A673 (cell line): ENCODE data around the gene EIF2S1. TPM values are rescaled to one million over a fixed set of nuclear protein-coding genes. Genes with fewer than 3 reads are reported as not detected.

Experiments
- BruUV-seq: library from RNA; stranded (reverse); fragments of 400-500 nt; replicated peaks from 2 replicates; lab custom pipeline; 2021; lab: Mats Ljungman, UMichigan
- CTCF ChIA-PET: fragments of 300-600 bp; sonication (Branson Sonifier 250); formaldehyde crosslinking; loops from one replicate; lab custom pipeline; 2022; ENCODE audit warnings: antibody characterized with exemption; lab: Charles Lee
- POLR2A ChIA-PET: fragments of 300-600 bp; sonication (Branson Sonifier 250); formaldehyde crosslinking; loops from one replicate; lab custom pipeline; 2022; ENCODE audit warnings: antibody characterized with exemption; ENCODE audit not compliant: low non-redundant PET; lab: Charles Lee
- DNase-seq: peaks from one replicate; pipeline ENCODE4 v3.0.0-alpha.2; 2015; ENCODE audit warnings: low spot score
- H3K27ac ChIP-seq: fragments of 200-600 bp; sonication (generic); 2 replicates; pipeline ENCODE4 v1.5.1; 2016; ENCODE audit warnings: mixed run types, low read depth, mild to moderate bottlenecking, mixed read lengths, antibody characterized with exemption, low read length; ENCODE audit not compliant: poor library complexity, severe bottlenecking
- H3K27me3 ChIP-seq: fragments of 200-600 bp; sonication (generic); replicated peaks from 2 replicates; pipeline ENCODE4 v1.6.1; 2017; ENCODE audit warnings: mixed run types, low read depth, mild to moderate bottlenecking, mixed read lengths, antibody characterized with exemption, low read length; ENCODE audit not compliant: insufficient read depth, poor library complexity
- H3K36me3 ChIP-seq: fragments of 200-600 bp; sonication (generic); 2 replicates; pipeline ENCODE4 v1.6.1; 2016; ENCODE audit warnings: mixed run types, mild to moderate bottlenecking, mixed read lengths, antibody characterized with exemption, low read length; ENCODE audit not compliant: insufficient read depth, poor library complexity, severe bottlenecking
- H3K4me1 ChIP-seq: fragments of 200-600 bp; sonication (generic); 2 replicates; pipeline ENCODE4 v1.6.1; 2017; ENCODE audit warnings: mixed run types, mild to moderate bottlenecking, mixed read lengths, antibody characterized with exemption, low read length; ENCODE audit not compliant: insufficient read depth, poor library complexity, severe bottlenecking
- H3K4me3 ChIP-seq: fragments of 200-600 bp; sonication (generic); 2 replicates; pipeline ENCODE4 v1.5.1; 2016; ENCODE audit warnings: low read depth, mixed run types, mild to moderate bottlenecking, mixed read lengths, low read length; ENCODE audit not compliant: poor library complexity, severe bottlenecking
- H3K9me3 ChIP-seq: fragments of 200-600 bp; sonication (generic); 2 replicates; pipeline ENCODE4 v1.6.1; 2016; ENCODE audit warnings: mixed run types, low read depth, mild to moderate bottlenecking, mixed read lengths, antibody characterized with exemption, low read length; ENCODE audit not compliant: poor library complexity, severe bottlenecking
- CTCF ChIP-seq: fragments of 300-800, 200-600 bp; sonication (generic); conservative IDR thresholded peaks from 2 replicates; pipeline ENCODE4 v1.5.1; 2017; ENCODE audit warnings: low read depth, mild to moderate bottlenecking, antibody characterized with exemption, low read length, moderate library complexity, mixed read lengths
- EZH2 ChIP-seq: fragments of 200-600 bp; sonication (generic); IDR thresholded peaks from 2 replicates; pipeline ENCODE4 v1.6.1; 2017; ENCODE audit warnings: borderline replicate concordance, low read depth, mild to moderate bottlenecking, mixed read lengths, antibody characterized with exemption, low read length; ENCODE audit not compliant: poor library complexity, severe bottlenecking
- intact Hi-C: fragments of 100-400 bp; cut with micrococcal nuclease; formaldehyde crosslinking; loops from one replicate; pipeline ENCODE4 v1.10.0; 2022; ENCODE audit not compliant: unreplicated experiment
- total RNA-seq: library from RNA; stranded (reverse); gene quantifications from 2 replicates; pipeline ENCODE4 v1.2.3, GENCODE V29; 2021

EIF2S1 gene
- total RNA-seq, 1 experiment from 2014 or later: 302 TPM

- ChIA-PET POLR2A (no interaction called here), CTCF (no interaction called here)
- Histone ChIP-seq H3K4me3 (no peak overlapping the region), H3K4me1 (no peaks in the 10 kb centered on the region), H3K27me3 (no peaks in the 10 kb centered on the region), H3K9me3 (no peaks in the 10 kb centered on the region), H3K27ac (no peak overlapping the region), H3K36me3 (no peaks in the 10 kb centered on the region)
- no TSS peak for BruUV-seq
- intact Hi-C loops: no loop called here
- DNase-seq: no peak
- TF ChIP-seq EZH2: no peak
- no peak for TF ChIP-seq CTCF
Observed at GRCh38 chr14:67429510-67430205, 69.5 kb downstream of the EIF2S1 start.

GRCh38 chr14:67432050-67432564 lies 72.0 kb downstream of the EIF2S1 start:
- TF ChIP-seq EZH2: no peak
- no peak for TF ChIP-seq CTCF
- BruUV-seq: no TSS peak
- no peak for DNase-seq
- Histone ChIP-seq H3K27ac (no peak overlapping the region), H3K9me3 (no peaks in the 10 kb centered on the region), H3K27me3 (no peaks in the 10 kb centered on the region), H3K4me3 (no peak overlapping the region), H3K36me3 (no peaks in the 10 kb centered on the region), H3K4me1 (no peaks in the 10 kb centered on the region)
- POLR2A ChIA-PET: no interaction called here
- intact Hi-C loops: no loop called here
- CTCF ChIA-PET: interaction anchor here (0.8 kb wide), 1 partner anchor 139 kb away, joined by 3 read pairs; no protein-coding TSS in a partner anchor

- ChIA-PET CTCF (interaction anchor here (0.6 kb wide), 1 partner anchor 1076 kb away, joined by 9 read pairs; no protein-coding TSS in a partner anchor), POLR2A (no interaction called here)
- H3K4me1 ChIP-seq: no peaks in the 10 kb centered on the region
- TF ChIP-seq CTCF: no peak
- TF ChIP-seq EZH2: no peak
- intact Hi-C loops: no loop called here
- DNase-seq: no peak
- H3K36me3 ChIP-seq: no peaks in the 10 kb centered on the region
- no peaks in the 10 kb centered on the region for H3K9me3 ChIP-seq
- no peak overlapping the region for H3K4me3 ChIP-seq
- no peak overlapping the region for H3K27ac ChIP-seq
- BruUV-seq: no TSS peak
- no peaks in the 10 kb centered on the region for H3K27me3 ChIP-seq
Observed at GRCh38 chr14:67435603-67436002, 75.5 kb downstream of the EIF2S1 start.

Other genes with a start within 250 kb of the EIF2S1 start
- gene GARIN2, start 170.9 kb upstream of the EIF2S1 start, total RNA-seq: 0.24 and 0.39 TPM in 2 replicates
- gene PALS1, start 118.9 kb upstream of the EIF2S1 start, total RNA-seq: 93.2 and 112 TPM in 2 replicates
- 111 and 122 TPM in 2 replicates for gene ATP6V1D, start 524 bp upstream of the EIF2S1 start, total RNA-seq
- 3.7 and 6.8 TPM in 2 replicates for gene PLEK2, start 51.8 kb downstream of the EIF2S1 start, total RNA-seq
- 0.28 TPM in 1 of 2 replicates, not detected in the other for gene TMEM229B, start 128.4 kb downstream of the EIF2S1 start, total RNA-seq
- gene PLEKHH1, start 173.0 kb downstream of the EIF2S1 start, total RNA-seq: 8.9 and 13.7 TPM in 2 replicates
- gene PIGH, start 239.9 kb downstream of the EIF2S1 start, total RNA-seq: 25.7 TPM in 2 replicates